ENCODE data around the gene CELF4. TPM values are rescaled to one million over a fixed set of nuclear protein-coding genes. Genes with fewer than 3 reads are reported as not detected.

The CELF4 gene
- total RNA-seq, 6 donors from 2014 or later = 0.15 to 1.4 (median 0.81) TPM; not detected in 1

DNA sequence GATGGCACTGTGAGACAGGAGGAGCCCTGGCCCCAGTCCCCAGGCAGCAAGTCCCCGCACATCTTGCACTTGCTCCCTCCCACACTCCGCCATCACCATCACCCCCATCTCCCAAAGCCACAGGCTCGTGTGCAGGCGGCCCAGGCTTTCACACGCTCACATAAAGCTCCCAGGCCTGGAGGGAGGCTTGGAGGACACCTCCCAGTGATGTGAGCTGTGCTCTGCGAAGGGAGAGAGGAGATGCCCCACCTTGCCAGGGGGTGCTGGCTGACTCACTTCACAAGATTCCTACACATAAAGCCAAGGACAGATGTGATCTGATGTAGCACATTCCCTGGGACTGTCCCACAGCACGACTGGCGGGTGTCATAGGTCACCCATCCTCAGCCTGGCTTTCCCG, 28.9 kb downstream of the CELF4 start:
- Histone ChIP-seq H3K27me3 (peaks cover 0 to 3% (median 0%) of the 10 kb centered on the region in 4 donors), H3K9me3 (no peaks in the 10 kb centered on the region), H3K27ac (no peak overlapping the region), H3K4me3 (no peak overlapping the region), H3K4me1 (peaks cover 0 to 6% (median 0%) of the 10 kb centered on the region in 4 donors), H3K36me3 (no peaks in the 10 kb centered on the region)
- 82% methylated on average over 9 of the region's 9 CpGs for WGBS, 2 donors
- no peak for TF ChIP-seq POLR2AphosphoS5 (IDR thresholded peaks at IDR 0.05)
- TF ChIP-seq, protein P1, sequence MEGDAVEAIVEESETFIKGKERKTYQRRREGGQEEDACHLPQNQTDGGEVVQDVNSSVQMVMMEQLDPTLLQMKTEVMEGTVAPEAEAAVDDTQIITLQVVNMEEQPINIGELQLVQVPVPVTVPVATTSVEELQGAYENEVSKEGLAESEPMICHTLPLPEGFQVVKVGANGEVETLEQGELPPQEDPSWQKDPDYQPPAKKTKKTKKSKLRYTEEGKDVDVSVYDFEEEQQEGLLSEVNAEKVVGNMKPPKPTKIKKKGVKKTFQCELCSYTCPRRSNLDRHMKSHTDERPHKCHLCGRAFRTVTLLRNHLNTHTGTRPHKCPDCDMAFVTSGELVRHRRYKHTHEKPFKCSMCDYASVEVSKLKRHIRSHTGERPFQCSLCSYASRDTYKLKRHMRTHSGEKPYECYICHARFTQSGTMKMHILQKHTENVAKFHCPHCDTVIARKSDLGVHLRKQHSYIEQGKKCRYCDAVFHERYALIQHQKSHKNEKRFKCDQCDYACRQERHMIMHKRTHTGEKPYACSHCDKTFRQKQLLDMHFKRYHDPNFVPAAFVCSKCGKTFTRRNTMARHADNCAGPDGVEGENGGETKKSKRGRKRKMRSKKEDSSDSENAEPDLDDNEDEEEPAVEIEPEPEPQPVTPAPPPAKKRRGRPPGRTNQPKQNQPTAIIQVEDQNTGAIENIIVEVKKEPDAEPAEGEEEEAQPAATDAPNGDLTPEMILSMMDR (IDR thresholded peaks at IDR 0.05) = no peak
- no peak for TF ChIP-seq EP300 (IDR thresholded peaks at IDR 0.05)
- no peak for TF ChIP-seq POLR2A (IDR thresholded peaks at IDR 0.05)
- ATAC-seq (ENCODE audit: low FRiP score in 2 of 2) (no peak), DNase-seq (no peak)

DNA sequence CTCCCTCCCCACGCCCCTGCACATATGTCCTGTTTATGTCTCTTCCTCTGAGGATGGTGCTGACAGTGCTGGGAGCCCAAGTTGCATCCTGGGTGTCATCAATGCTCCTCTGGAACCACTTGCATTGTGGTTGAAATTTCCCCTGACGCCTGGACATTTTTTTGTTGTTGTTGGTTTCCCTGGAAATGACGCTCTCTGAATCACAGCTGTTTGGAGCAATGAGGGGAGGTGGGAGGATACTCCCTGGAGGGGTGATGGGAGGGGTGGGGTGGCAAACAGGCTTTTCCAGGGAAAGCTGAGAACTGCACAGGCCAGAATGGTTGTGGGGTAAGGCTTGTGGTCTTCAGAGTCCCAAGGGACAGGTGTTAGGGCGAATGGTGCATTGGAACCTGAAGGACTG, 29.6 kb downstream of the CELF4 start:
- DNase-seq = no peak

DNA sequence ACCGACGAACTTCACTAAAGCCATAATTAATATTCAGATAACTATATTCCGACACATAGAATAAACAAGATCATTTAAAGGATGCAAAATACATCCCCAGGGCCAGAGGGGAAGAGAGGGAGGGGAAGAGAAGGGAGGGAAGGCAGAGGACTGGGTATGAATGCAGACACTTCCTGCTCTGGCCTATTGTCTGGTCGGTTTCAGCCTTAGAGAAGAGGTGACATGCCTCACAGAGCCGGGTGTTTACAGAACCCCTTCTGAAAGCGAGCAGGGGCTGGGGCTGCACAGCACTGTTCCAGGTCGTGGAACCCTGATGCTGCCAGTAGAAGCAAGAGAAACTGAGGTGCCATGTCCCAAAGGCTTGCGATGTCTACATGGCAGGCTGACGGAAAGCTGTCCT, 31.0 kb downstream of the CELF4 start:
- H3K27ac ChIP-seq = no peak overlapping the region
- WGBS, 2 donors = 38 to 60% methylated on average over 7 to 9 of the region's 9 CpGs
- no peak for TF ChIP-seq EP300 (IDR thresholded peaks at IDR 0.05)
- TF ChIP-seq, protein P1 (IDR thresholded peaks at IDR 0.05) = no peak
- TF ChIP-seq POLR2AphosphoS5 (IDR thresholded peaks at IDR 0.05) = no peak
- no peak for TF ChIP-seq POLR2A (IDR thresholded peaks at IDR 0.05)
- no peak for DNase-seq
- H3K4me3 ChIP-seq = no peak overlapping the region
- H3K27me3 ChIP-seq = peaks cover 0 to 3% (median 0%) of the 10 kb centered on the region in 4 donors
- peaks cover 0 to 6% (median 0%) of the 10 kb centered on the region in 4 donors for H3K4me1 ChIP-seq
- ATAC-seq (ENCODE audit: low FRiP score in 2 of 2) = no peak
- H3K9me3 ChIP-seq = no peaks in the 10 kb centered on the region
- no peaks in the 10 kb centered on the region for H3K36me3 ChIP-seq

More for the DNA sequence above, 29.6 kb downstream of the CELF4 start:
- H3K4me3 ChIP-seq = no peak overlapping the region
- TF ChIP-seq EP300 (IDR thresholded peaks at IDR 0.05) = no peak
- TF ChIP-seq, protein P1 (IDR thresholded peaks at IDR 0.05) = no peak
- no peak for TF ChIP-seq POLR2AphosphoS5 (IDR thresholded peaks at IDR 0.05)
- no peak for TF ChIP-seq POLR2A (IDR thresholded peaks at IDR 0.05)
- H3K4me1 ChIP-seq = peaks cover 0 to 6% (median 0%) of the 10 kb centered on the region in 4 donors
- WGBS, 2 donors = 64 to 68% methylated on average over 4 of the region's 4 CpGs
- peaks cover 0 to 3% (median 0%) of the 10 kb centered on the region in 4 donors for H3K27me3 ChIP-seq
- H3K36me3 ChIP-seq = no peaks in the 10 kb centered on the region
- no peaks in the 10 kb centered on the region for H3K9me3 ChIP-seq
- no peak overlapping the region for H3K27ac ChIP-seq
- peak in 1 of 2 donors; percentile 53 for ATAC-seq (ENCODE audit: low FRiP score in 2 of 2)

DNA sequence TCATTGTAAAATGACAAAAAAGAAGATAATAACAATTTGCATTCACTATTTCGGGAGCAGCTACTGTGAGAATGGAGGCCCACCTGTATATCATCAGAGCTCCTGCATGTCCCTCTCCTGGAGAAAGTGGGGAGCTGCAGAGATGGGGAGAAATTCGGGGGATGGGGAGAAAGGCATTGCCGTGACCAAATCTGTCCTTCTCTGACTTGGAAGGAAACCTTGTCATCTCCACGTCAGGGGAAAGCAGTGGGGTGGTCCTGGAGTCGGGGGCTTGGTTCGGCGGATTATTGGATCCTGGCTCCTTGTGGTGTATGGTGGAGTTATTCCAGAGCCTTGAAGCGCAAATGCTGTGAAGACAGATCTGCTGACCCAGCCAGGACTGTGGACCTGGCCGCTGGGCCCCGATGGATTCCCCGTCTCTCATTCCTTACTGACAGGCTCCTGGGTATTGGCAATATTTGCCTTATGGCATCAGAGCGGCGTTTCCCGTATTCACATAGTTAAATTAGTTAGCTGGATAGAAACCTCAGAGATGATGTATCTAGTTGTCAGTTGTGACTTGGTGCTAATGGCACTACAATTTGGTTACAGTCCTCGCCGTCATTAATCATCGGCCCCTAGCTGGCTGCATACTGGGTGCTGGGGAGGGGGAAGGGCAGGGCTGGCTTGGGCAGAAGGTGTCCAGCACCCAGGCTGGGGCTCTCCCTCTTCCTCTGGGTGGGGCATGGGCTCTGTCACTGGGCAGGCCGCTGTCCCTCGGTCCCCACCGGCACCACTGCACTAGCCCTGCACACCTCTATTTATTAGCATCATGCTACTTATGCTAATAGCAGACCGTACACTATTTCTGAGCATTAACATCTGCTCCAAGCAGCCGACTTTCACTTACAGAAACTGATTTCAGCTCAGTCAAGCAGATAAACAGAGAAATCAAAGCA, 31.7 kb downstream of the CELF4 start:
- TF ChIP-seq, protein P1 (IDR thresholded peaks at IDR 0.05) = no peak
- TF ChIP-seq POLR2AphosphoS5 (IDR thresholded peaks at IDR 0.05) (no peak), POLR2A (IDR thresholded peaks at IDR 0.05) (no peak), EP300 (IDR thresholded peaks at IDR 0.05) (no peak)
- ATAC-seq (ENCODE audit: low FRiP score in 2 of 2) (no peak), DNase-seq (no peak)
- no peak overlapping the region for H3K4me3 ChIP-seq
- 73 to 81% methylated on average over 16 to 22 of the region's 22 CpGs for WGBS, 2 donors
- H3K4me1 ChIP-seq = peaks cover 0 to 6% (median 0%) of the 10 kb centered on the region in 4 donors
- no peak overlapping the region for H3K27ac ChIP-seq
- H3K36me3 ChIP-seq = no peaks in the 10 kb centered on the region
- no peaks in the 10 kb centered on the region for H3K9me3 ChIP-seq
- H3K27me3 ChIP-seq = peaks cover 0 to 3% (median 0%) of the 10 kb centered on the region in 4 donors

Measured in upper lobe of left lung (tissue), 6 donors.